Activated CD4-positive, alpha-beta memory T cell treated with anti-CD3 and anti-CD28 coated beads for 36 hours (primary cell): ENCODE data around the gene CPSF2. TPM values are rescaled to one million over a fixed set of nuclear protein-coding genes. Genes with fewer than 3 reads are reported as not detected.
"Not testable (repeated sequence)": the region's sequence is repeated elsewhere in the genome, so short reads cannot be mapped to it uniquely, and the experiment has no call there.

Experiments
- CTCF ChIA-PET: fragments of 350-600 bp; sonication (Branson Sonifier 250); formaldehyde crosslinking; loops from one replicate; lab custom pipeline; 2021; ENCODE audit warnings: antibody characterized with exemption, inconsistent platforms; lab: Charles Lee
- POLR2A ChIA-PET: fragments of 350-600 bp; sonication (Branson Sonifier 250); formaldehyde crosslinking; loops from one replicate; lab custom pipeline; 2021; ENCODE audit warnings: antibody characterized with exemption; lab: Charles Lee
- DNase-seq: peaks from one replicate; pipeline ENCODE4 v3.0.0-alpha.2; 2020
- H3K27ac Mint-ChIP-seq: one replicate; pipeline ENCODE4 v1.8.0; 2021; ENCODE audit warnings: mixed read lengths
- H3K27me3 Mint-ChIP-seq: one replicate; pipeline ENCODE4 v1.8.0; 2021; ENCODE audit warnings: mixed read lengths
- H3K36me3 Mint-ChIP-seq: one replicate; pipeline ENCODE4 v1.8.0; 2021; ENCODE audit warnings: mixed read lengths
- H3K4me1 Mint-ChIP-seq: one replicate; pipeline ENCODE4 v1.8.0; 2021; ENCODE audit warnings: low read depth, mixed read lengths
- H3K4me3 Mint-ChIP-seq: one replicate; pipeline ENCODE4 v1.8.0; 2021; ENCODE audit warnings: mild to moderate bottlenecking, mixed read lengths
- H3K9me3 Mint-ChIP-seq: one replicate; pipeline ENCODE4 v1.8.0; 2021; ENCODE audit warnings: mixed read lengths
- intact Hi-C: fragments of 100-400 bp; cut with micrococcal nuclease; formaldehyde crosslinking; loops from one replicate; pipeline ENCODE4 v1.15.1; 2023
- total RNA-seq, 2 experiments: library from RNA; stranded (reverse); gene quantifications; one replicate each; pipeline ENCODE4 v1.2.3, GENCODE V29; 2021

CPSF2 gene
- total RNA-seq, 2 experiments from 2014 or later = 100 to 105 TPM

DNA sequence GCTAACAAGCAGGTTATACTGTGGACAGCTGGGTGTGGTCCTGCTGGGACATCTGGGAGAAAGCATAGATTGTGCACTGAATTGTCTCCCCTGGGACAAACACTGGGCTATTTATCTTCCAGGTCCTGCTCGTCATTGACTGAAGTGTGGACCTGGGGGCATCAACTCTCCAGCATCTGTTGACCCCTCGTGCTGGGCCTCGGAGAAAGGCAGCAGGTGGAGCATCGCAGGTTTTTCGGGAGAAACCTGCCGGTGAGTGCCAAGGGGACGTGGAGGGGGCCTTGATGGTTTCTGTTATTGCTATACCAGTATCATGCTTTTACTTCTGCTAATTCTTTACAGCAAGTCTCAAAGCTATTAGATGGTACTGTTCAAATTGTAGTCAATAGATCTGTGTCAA is 81.3 kb downstream of the CPSF2 start:
- Mint-ChIP-seq H3K4me1 (no peaks in the 10 kb centered on the region), H3K36me3 (no peaks in the 10 kb centered on the region), H3K27ac (no peak overlapping the region), H3K27me3 (peaks cover 22% of the 10 kb centered on the region), H3K9me3 (no peaks in the 10 kb centered on the region), H3K4me3 (no peak overlapping the region)
- intact Hi-C loops = no loop called here
- DNase-seq = no peak
- POLR2A ChIA-PET = no interaction called here
- CTCF ChIA-PET = no interaction called here

DNA sequence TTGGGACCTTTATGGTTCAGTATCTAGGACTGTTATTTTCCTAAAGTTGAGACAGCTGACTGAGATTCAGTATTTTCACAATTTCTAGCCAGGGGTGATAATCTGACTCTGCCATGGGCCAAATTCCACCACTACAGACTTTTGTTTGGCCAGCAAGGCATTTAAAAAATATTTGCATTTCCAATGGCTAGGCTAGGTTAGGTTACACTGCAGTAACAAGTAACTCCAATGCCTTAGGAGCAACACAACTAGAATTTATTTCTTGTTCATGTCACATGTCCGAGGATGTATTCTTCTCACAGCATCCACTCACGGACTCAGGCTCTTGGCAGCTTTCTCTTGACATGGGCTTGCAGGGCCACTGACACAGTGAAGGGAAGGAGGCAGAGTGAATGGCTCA is 83.0 kb downstream of the CPSF2 start:
- DNase-seq = no peak
- CTCF ChIA-PET = no interaction called here
- Mint-ChIP-seq H3K4me3 (no peak overlapping the region), H3K9me3 (no peaks in the 10 kb centered on the region), H3K27ac (no peak overlapping the region), H3K27me3 (peaks cover 21% of the 10 kb centered on the region), H3K36me3 (no peaks in the 10 kb centered on the region), H3K4me1 (no peaks in the 10 kb centered on the region)
- intact Hi-C loops = no loop called here
- POLR2A ChIA-PET = no interaction called here

- POLR2A ChIA-PET = no interaction called here
- peaks cover 11% of the 10 kb centered on the region for H3K9me3 Mint-ChIP-seq
- CTCF ChIA-PET = no interaction called here
- H3K36me3 Mint-ChIP-seq = no peaks in the 10 kb centered on the region
- H3K4me3 Mint-ChIP-seq = no peak overlapping the region
- no peak for DNase-seq
- H3K27me3 Mint-ChIP-seq = peaks cover 17% of the 10 kb centered on the region
- no peaks in the 10 kb centered on the region for H3K4me1 Mint-ChIP-seq
- intact Hi-C loops = no loop called here
- no peak overlapping the region for H3K27ac Mint-ChIP-seq
Observed at GRCh38 chr14:92207012-92207927, 85.5 kb downstream of the CPSF2 start.

DNA sequence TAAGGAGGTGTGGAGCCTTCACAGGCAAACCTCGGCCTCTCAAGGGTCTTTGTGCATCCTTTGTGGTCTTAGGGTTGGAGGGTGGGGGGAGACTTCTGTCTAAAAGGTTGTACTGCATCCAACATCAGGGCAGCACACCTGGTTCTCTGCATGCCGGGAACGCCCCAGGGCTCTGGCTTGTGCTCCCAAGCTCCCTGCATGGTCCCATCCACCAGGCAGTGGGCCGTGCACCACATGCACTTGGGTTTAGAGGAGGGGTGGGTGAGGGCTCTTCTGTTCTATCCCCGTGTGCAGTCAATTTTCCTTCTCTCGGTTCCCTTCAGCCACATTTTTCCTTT is 86.1 kb downstream of the CPSF2 start:
- CTCF ChIA-PET = no interaction called here
- POLR2A ChIA-PET = no interaction called here

DNA sequence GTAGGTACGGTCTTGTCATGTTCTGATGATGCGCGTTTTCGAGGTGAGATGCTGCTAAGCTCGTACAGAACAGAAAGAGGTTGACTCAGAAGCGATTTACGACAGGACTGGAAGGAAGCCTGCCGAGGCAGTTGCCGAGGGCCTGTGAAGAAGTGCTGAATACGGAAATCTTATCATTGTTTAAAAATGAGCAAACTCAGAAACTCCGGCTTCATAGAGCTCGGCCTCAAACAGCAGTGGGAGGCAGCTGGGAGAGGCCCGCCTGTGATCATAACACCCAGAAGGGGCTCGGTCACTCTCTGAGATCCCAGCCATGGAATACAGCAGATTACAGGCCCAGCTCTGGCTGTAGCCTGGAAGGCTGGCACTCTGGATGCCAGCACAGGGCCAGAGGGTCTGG is 87.4 kb downstream of the CPSF2 start:
- ChIA-PET POLR2A (no interaction called here), CTCF (interaction anchor here (0.5 kb wide), 1 partner anchor 142 kb away, joined by 4 read pairs; no protein-coding TSS in a partner anchor)
- Mint-ChIP-seq H3K4me3 (no peak overlapping the region), H3K4me1 (no peaks in the 10 kb centered on the region), H3K27ac (no peak overlapping the region), H3K9me3 (peaks cover 24% of the 10 kb centered on the region), H3K27me3 (peaks cover 10% of the 10 kb centered on the region), H3K36me3 (peaks cover 2% of the 10 kb centered on the region)
- intact Hi-C loops = no loop called here
- no peak for DNase-seq

More for the DNA sequence above, 86.1 kb downstream of the CPSF2 start:
- peaks cover 18% of the 10 kb centered on the region for H3K9me3 Mint-ChIP-seq
- intact Hi-C loops = no loop called here
- no peaks in the 10 kb centered on the region for H3K36me3 Mint-ChIP-seq
- no peak for DNase-seq
- no peak overlapping the region for H3K27ac Mint-ChIP-seq
- no peaks in the 10 kb centered on the region for H3K4me1 Mint-ChIP-seq
- H3K27me3 Mint-ChIP-seq = peaks cover 12% of the 10 kb centered on the region
- no peak overlapping the region for H3K4me3 Mint-ChIP-seq

- H3K4me1 Mint-ChIP-seq, H3K36me3 Mint-ChIP-seq, DNase-seq, H3K4me3 Mint-ChIP-seq, CTCF ChIA-PET, POLR2A ChIA-PET, H3K27ac Mint-ChIP-seq, intact Hi-C loops: not testable (repeated sequence)
- H3K9me3 Mint-ChIP-seq = peaks cover 26% of the 10 kb centered on the region
- H3K27me3 Mint-ChIP-seq = peaks cover 14% of the 10 kb centered on the region
Observed at GRCh38 chr14:92213125-92213524, 91.4 kb downstream of the CPSF2 start.

- ChIA-PET CTCF (no interaction called here), POLR2A (no interaction called here)
- peaks cover 26% of the 10 kb centered on the region for H3K9me3 Mint-ChIP-seq
- no peak overlapping the region for H3K4me3 Mint-ChIP-seq
- peaks cover 4% of the 10 kb centered on the region for H3K36me3 Mint-ChIP-seq
- intact Hi-C loops = no loop called here
- H3K27me3 Mint-ChIP-seq = peaks cover 14% of the 10 kb centered on the region
- DNase-seq = no peak
- H3K27ac Mint-ChIP-seq = no peak overlapping the region
- no peaks in the 10 kb centered on the region for H3K4me1 Mint-ChIP-seq
Observed at GRCh38 chr14:92215579-92215978, 93.8 kb downstream of the CPSF2 start.

GRCh38 chr14:92217936-92218335 is 96.2 kb downstream of the CPSF2 start:
- CTCF ChIA-PET = no interaction called here
- peaks cover 4% of the 10 kb centered on the region for H3K36me3 Mint-ChIP-seq
- no peak overlapping the region for H3K4me3 Mint-ChIP-seq
- H3K27ac Mint-ChIP-seq = no peak overlapping the region
- H3K4me1 Mint-ChIP-seq = no peaks in the 10 kb centered on the region
- H3K27me3 Mint-ChIP-seq = peaks cover 14% of the 10 kb centered on the region
- no peak for DNase-seq
- intact Hi-C loops = no loop called here
- peaks cover 8% of the 10 kb centered on the region for H3K9me3 Mint-ChIP-seq
- POLR2A ChIA-PET = no interaction called here

Other genes starting within 250 kb of the CPSF2 start
- gene FBLN5, start 174.3 kb upstream of the CPSF2 start, total RNA-seq = 1 to 10 TPM; 1.9 TPM
- 10 to 100 TPM; 35.9 to 37.0 TPM for gene TRIP11, start 81.9 kb upstream of the CPSF2 start, total RNA-seq
- 10 to 100 TPM; 30.8 to 31.6 TPM for gene ATXN3, start 15.4 kb upstream of the CPSF2 start, total RNA-seq
- gene NDUFB1, start 263 bp upstream of the CPSF2 start, total RNA-seq = 100 to 1,000 TPM; 131 to 143 TPM
- not detected for gene SLC24A4, start 201.2 kb downstream of the CPSF2 start, total RNA-seq